GM06990 (cell line): ENCODE measurements around the gene SEMA5B.

Experiments used
- DNase-seq: peaks from one replicate; pipeline ENCODE4 v3.0.0-alpha.2; 2011; ENCODE audit not compliant: insufficient read length; ENCODE audit errors: extremely low read depth
- H3K27me3 ChIP-seq: replicated peaks from 2 replicates; pipeline ENCODE4 v1.6.0; 2011; ENCODE audit warnings: low read length; ENCODE audit not compliant: control insufficient read depth, insufficient read depth
- H3K36me3 ChIP-seq: 2 replicates; pipeline ENCODE4 v1.5.1; 2011; ENCODE audit warnings: low read length; ENCODE audit not compliant: control insufficient read depth, insufficient read depth
- H3K4me3 ChIP-seq: replicated peaks from 2 replicates; pipeline ENCODE4 v1.5.1; 2011; ENCODE audit warnings: low read depth, mild to moderate bottlenecking, control low read depth, low read length
- CTCF ChIP-seq: IDR thresholded peaks from 2 replicates; pipeline ENCODE4 v1.5.1; 2011; ENCODE audit warnings: low read length, control low read depth, mild to moderate bottlenecking, inconsistent platforms; ENCODE audit not compliant: insufficient read depth, poor library complexity, severe bottlenecking

Gene SEMA5B

GRCh38 chr3:122974764-122975162, 52.8 kb downstream of the SEMA5B start:
- Histone ChIP-seq H3K4me3 (no peak overlapping the region), H3K36me3 (no peaks in the 10 kb centered on the region), H3K27me3 (peaks cover 2% of the 10 kb centered on the region)
- no peak for TF ChIP-seq CTCF
- DNase-seq = no peak

- DNase-seq = no peak
- Histone ChIP-seq H3K36me3 (no peaks in the 10 kb centered on the region), H3K27me3 (peaks cover 2% of the 10 kb centered on the region), H3K4me3 (no peak overlapping the region)
- no peak for TF ChIP-seq CTCF
Measured at GRCh38 chr3:122973893-122974615, 53.5 kb downstream of the SEMA5B start.

- TF ChIP-seq CTCF = no peak
- peaks cover 2% of the 10 kb centered on the region for H3K27me3 ChIP-seq
- no peak for DNase-seq
- no peaks in the 10 kb centered on the region for H3K36me3 ChIP-seq
- H3K4me3 ChIP-seq = no peak overlapping the region
Measured at GRCh38 chr3:122972141-122972540, 55.4 kb downstream of the SEMA5B start.

- DNase-seq = no peak
- H3K36me3 ChIP-seq = no peaks in the 10 kb centered on the region
- H3K4me3 ChIP-seq = no peak overlapping the region
- TF ChIP-seq CTCF = no peak
- H3K27me3 ChIP-seq = peaks cover 2% of the 10 kb centered on the region
Measured at GRCh38 chr3:122969585-122970469, 57.7 kb downstream of the SEMA5B start.

GRCh38 chr3:122967765-122968164, 59.8 kb downstream of the SEMA5B start:
- no peak for DNase-seq
- Histone ChIP-seq H3K27me3 (peaks cover 2% of the 10 kb centered on the region; the same call in 1 of the 2 replicates), H3K36me3 (no peaks in the 10 kb centered on the region), H3K4me3 (no peak overlapping the region)
- TF ChIP-seq CTCF = no peak
